ENCODE results near the gene SIRPB1.

DNA sequence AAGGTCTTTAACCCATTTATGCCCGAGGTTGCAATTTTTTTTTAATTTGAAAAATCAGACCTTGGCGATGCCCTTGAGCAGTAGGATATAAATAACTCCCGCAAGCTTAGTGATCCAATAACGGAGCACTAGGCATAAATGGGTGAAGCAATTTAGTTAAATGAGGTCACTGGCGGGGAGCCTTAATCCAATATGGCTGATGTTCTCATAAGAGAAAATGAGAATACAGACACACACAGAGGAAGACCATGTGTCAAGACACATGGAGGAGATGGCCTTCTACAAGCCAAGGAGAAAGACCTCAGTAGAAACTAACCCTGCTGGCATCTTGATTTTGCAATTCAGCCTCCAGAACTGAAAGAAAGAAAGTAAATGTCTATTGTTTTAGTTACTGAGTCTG is 37.0 kb upstream of the SIRPB1 start:
- TF ChIP-seq EGR1 (IDR thresholded peaks at IDR 0.05; ENCODE audit: borderline replicate concordance in 1 of 2, low read depth in 2 of 2, low read length in 2 of 2) (no peak), ZSCAN29 (IDR thresholded peaks at IDR 0.05) (no peak), GABPA (IDR thresholded peaks at IDR 0.05; ENCODE audit: low read depth) (no peak), MAX (IDR thresholded peaks at IDR 0.05; ENCODE audit: low read depth, low read length) (no peak), MXI1 (IDR thresholded peaks at IDR 0.05; ENCODE audit: low read depth, low read length) (no peak), POLR2AphosphoS2 (IDR thresholded peaks at IDR 0.05; ENCODE audit: low read depth, low read length) (no peak), USF2 (IDR thresholded peaks at IDR 0.05; ENCODE audit: borderline replicate concordance, low read depth, low read length) (no peak), NRF1 (conservative IDR thresholded peaks at IDR 0.05; ENCODE audit: low read depth, low read length) (no peak), YY1 (IDR thresholded peaks at IDR 0.05; ENCODE audit: low read depth, low read length) (no peak), POLR2AphosphoS5 (IDR thresholded peaks at IDR 0.05; ENCODE audit: low read length) (no peak), STAT3 (IDR thresholded peaks at IDR 0.05; ENCODE audit: low read depth, low read length) (no peak), PBX3 (IDR thresholded peaks at IDR 0.05; ENCODE audit: insufficient replicate concordance, low read depth, low read length) (no peak), ZNF384 (IDR thresholded peaks at IDR 0.05; ENCODE audit: borderline replicate concordance, low read depth, low read length) (no peak)
- TF ChIP-seq, protein P1, sequence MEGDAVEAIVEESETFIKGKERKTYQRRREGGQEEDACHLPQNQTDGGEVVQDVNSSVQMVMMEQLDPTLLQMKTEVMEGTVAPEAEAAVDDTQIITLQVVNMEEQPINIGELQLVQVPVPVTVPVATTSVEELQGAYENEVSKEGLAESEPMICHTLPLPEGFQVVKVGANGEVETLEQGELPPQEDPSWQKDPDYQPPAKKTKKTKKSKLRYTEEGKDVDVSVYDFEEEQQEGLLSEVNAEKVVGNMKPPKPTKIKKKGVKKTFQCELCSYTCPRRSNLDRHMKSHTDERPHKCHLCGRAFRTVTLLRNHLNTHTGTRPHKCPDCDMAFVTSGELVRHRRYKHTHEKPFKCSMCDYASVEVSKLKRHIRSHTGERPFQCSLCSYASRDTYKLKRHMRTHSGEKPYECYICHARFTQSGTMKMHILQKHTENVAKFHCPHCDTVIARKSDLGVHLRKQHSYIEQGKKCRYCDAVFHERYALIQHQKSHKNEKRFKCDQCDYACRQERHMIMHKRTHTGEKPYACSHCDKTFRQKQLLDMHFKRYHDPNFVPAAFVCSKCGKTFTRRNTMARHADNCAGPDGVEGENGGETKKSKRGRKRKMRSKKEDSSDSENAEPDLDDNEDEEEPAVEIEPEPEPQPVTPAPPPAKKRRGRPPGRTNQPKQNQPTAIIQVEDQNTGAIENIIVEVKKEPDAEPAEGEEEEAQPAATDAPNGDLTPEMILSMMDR (IDR thresholded peaks at IDR 0.05 in 2 of 3, conservative IDR thresholded peaks at IDR 0.05 in 1 of 3; ENCODE audit: control insufficient read depth in 2 of 3, extremely low read depth in 1 of 3, insufficient read depth in 1 of 3, low read depth in 3 of 3, low read length in 3 of 3) = no peak
